Astrocyte (in vitro differentiated cells and primary cell): ENCODE measurements around the gene RSAD1. TPM values are rescaled to one million over a fixed set of nuclear protein-coding genes. Genes with fewer than 3 reads are reported as not detected.

Source experiments
- DNase-seq: peaks from one replicate; pipeline ENCODE4 v3.0.0-alpha.2; 2010; ENCODE audit warnings: low read depth
- FAIRE-seq: peaks from 2 replicates; lab custom pipeline; 2011; peaks lifted over from hg19 to GRCh38; lab: Jason Lieb, UNC
- H2AFZ ChIP-seq: 2 replicates; pipeline ENCODE4 v1.6.0; 2012; ENCODE audit warnings: low read depth, low read length, inconsistent platforms
- H3K27ac ChIP-seq: 2 replicates; pipeline ENCODE4 v1.5.1; 2011; ENCODE audit warnings: low read depth, low read length, inconsistent platforms
- H3K27me3 ChIP-seq: 2 replicates; pipeline ENCODE4 v1.6.0; 2011; ENCODE audit warnings: low read length, inconsistent platforms; ENCODE audit not compliant: insufficient read depth
- H3K36me3 ChIP-seq: 2 replicates; pipeline ENCODE4 v1.5.1; 2011; ENCODE audit warnings: low read length, inconsistent platforms; ENCODE audit not compliant: insufficient read depth
- H3K4me1 ChIP-seq: 2 replicates; pipeline ENCODE4 v1.5.1; 2011; ENCODE audit warnings: low read length, inconsistent platforms; ENCODE audit not compliant: insufficient read depth
- H3K4me2 ChIP-seq: 2 replicates; pipeline ENCODE4 v1.6.0; 2012; ENCODE audit warnings: low read length, inconsistent platforms
- H3K4me3 ChIP-seq: 2 replicates; pipeline ENCODE4 v1.5.1; 2011; ENCODE audit warnings: low read depth, mild to moderate bottlenecking, low read length, inconsistent platforms; ENCODE audit not compliant: insufficient read depth
- H3K79me2 ChIP-seq: 2 replicates; pipeline ENCODE4 v1.6.0; 2012; ENCODE audit warnings: mild to moderate bottlenecking, low read length, inconsistent platforms; ENCODE audit not compliant: insufficient read depth
- H3K9ac ChIP-seq: 2 replicates; pipeline ENCODE4 v1.6.0; 2012; ENCODE audit warnings: mild to moderate bottlenecking, low read length, inconsistent platforms
- H3K9me3 ChIP-seq: 2 replicates; pipeline ENCODE4 v1.5.1; 2012; ENCODE audit warnings: low read depth, mild to moderate bottlenecking, low read length, inconsistent platforms; ENCODE audit not compliant: insufficient read depth
- H4K20me1 ChIP-seq: 2 replicates; pipeline ENCODE4 v1.6.0; 2012; ENCODE audit warnings: low read length, inconsistent platforms; ENCODE audit not compliant: insufficient read depth
- H3K27ac Mint-ChIP-seq: one replicate; pipeline ENCODE4 v1.8.0; 2021; ENCODE audit warnings: mild to moderate bottlenecking, mixed read lengths; ENCODE audit not compliant: unreplicated experiment
- H3K27me3 Mint-ChIP-seq: one replicate; pipeline ENCODE4 v1.8.0; 2021; ENCODE audit warnings: low read depth, mixed read lengths; ENCODE audit not compliant: unreplicated experiment
- H3K36me3 Mint-ChIP-seq: one replicate; pipeline ENCODE4 v1.8.0; 2021; ENCODE audit warnings: low read depth, mixed read lengths; ENCODE audit not compliant: unreplicated experiment
- H3K4me1 Mint-ChIP-seq: one replicate; pipeline ENCODE4 v1.8.0; 2021; ENCODE audit warnings: low read depth, mixed read lengths; ENCODE audit not compliant: unreplicated experiment
- H3K4me3 Mint-ChIP-seq: one replicate; pipeline ENCODE4 v1.8.0; 2021; ENCODE audit warnings: mild to moderate bottlenecking, moderate library complexity, mixed read lengths; ENCODE audit not compliant: unreplicated experiment
- H3K9me3 Mint-ChIP-seq: one replicate; pipeline ENCODE4 v1.8.0; 2021; ENCODE audit warnings: mild to moderate bottlenecking, mixed read lengths; ENCODE audit not compliant: unreplicated experiment
- EZH2 ChIP-seq: IDR thresholded peaks from 2 replicates; pipeline ENCODE4 v1.6.1; 2012; ENCODE audit warnings: mild to moderate bottlenecking, low read length, inconsistent platforms; ENCODE audit not compliant: insufficient read depth
- total RNA-seq: library from RNA; stranded (reverse); gene quantifications from 2 replicates; pipeline ENCODE4 v1.2.1, GENCODE V29; 2021
- TF ChIP-seq, protein P1 (sequence below): IDR thresholded peaks from 2 replicates; pipeline ENCODE4 v1.5.1; 2011; ENCODE audit warnings: low read depth, mild to moderate bottlenecking, inconsistent platforms, low read length, moderate library complexity; ENCODE audit not compliant: insufficient read depth

The RSAD1 gene
- total RNA-seq, 1 donor from 2014 or later: 18.8 TPM

DNA sequence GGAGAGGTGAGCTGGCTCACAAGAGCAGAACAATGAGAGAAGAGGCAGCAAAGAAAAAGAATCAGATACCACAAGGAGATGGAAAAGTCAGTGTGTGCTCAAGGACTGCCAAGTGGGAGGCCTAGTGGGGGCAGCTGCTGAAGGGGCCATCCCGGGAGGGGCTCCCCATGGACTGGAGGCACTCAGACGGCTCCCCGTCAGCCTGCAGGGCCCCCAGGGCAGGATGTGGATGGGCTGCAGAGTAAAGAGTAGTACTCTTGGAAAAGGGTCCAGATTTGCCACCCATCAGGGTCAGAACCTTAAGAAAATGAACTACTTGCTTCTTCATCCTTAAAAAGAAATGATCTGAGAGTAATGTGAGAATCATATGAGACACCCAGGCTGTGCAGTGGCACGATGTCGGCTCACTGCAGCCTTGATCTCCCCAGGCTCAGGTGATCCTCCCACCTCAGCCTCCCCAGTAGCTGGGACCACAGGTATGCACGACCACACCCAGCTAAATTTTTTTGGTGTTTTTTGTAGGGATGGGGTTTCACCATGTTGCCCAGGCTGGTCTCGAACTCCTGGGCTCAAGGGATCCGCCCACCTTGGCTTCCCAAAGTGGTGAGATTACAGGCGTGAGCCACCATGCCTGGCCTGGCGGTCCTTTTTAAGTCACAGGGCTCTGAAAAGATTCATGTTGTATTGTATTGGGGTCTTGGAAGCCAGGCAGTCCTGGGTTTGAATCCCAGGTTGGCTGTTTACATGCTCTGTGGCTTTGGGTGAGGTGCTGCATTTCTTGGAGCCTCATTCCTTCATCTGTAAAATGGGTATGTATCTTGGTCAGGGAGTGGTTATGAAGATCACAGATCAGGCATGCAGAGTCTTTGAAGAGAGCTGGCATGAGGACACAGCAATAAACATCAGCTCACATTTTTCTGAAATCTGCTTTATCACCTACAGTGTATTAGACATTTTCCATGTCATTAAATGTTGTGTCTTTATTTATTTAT is 37.5 kb upstream of the RSAD1 start:
- Histone ChIP-seq H2AFZ (no peak overlapping the region), H4K20me1 (no peaks in the 10 kb centered on the region), H3K27ac (no peak overlapping the region), H3K36me3 (no peaks in the 10 kb centered on the region), H3K4me2 (no peak overlapping the region), H3K9ac (no peak overlapping the region), H3K27me3 (no peaks in the 10 kb centered on the region), H3K9me3 (no peaks in the 10 kb centered on the region), H3K4me3 (no peak overlapping the region), H3K4me1 (no peaks in the 10 kb centered on the region), H3K79me2 (no peaks in the 10 kb centered on the region)
- no peaks in the 10 kb centered on the region for H3K9me3 Mint-ChIP-seq
- peaks cover 2% of the 10 kb centered on the region for H3K4me1 Mint-ChIP-seq
- no peak for FAIRE-seq
- H3K27ac Mint-ChIP-seq: no peak overlapping the region
- DNase-seq: no peak
- no peaks in the 10 kb centered on the region for H3K27me3 Mint-ChIP-seq
- H3K4me3 Mint-ChIP-seq: no peak overlapping the region
- H3K36me3 Mint-ChIP-seq: no peaks in the 10 kb centered on the region
- no peak for TF ChIP-seq EZH2
- TF ChIP-seq, protein P1, sequence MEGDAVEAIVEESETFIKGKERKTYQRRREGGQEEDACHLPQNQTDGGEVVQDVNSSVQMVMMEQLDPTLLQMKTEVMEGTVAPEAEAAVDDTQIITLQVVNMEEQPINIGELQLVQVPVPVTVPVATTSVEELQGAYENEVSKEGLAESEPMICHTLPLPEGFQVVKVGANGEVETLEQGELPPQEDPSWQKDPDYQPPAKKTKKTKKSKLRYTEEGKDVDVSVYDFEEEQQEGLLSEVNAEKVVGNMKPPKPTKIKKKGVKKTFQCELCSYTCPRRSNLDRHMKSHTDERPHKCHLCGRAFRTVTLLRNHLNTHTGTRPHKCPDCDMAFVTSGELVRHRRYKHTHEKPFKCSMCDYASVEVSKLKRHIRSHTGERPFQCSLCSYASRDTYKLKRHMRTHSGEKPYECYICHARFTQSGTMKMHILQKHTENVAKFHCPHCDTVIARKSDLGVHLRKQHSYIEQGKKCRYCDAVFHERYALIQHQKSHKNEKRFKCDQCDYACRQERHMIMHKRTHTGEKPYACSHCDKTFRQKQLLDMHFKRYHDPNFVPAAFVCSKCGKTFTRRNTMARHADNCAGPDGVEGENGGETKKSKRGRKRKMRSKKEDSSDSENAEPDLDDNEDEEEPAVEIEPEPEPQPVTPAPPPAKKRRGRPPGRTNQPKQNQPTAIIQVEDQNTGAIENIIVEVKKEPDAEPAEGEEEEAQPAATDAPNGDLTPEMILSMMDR: no peak

DNA sequence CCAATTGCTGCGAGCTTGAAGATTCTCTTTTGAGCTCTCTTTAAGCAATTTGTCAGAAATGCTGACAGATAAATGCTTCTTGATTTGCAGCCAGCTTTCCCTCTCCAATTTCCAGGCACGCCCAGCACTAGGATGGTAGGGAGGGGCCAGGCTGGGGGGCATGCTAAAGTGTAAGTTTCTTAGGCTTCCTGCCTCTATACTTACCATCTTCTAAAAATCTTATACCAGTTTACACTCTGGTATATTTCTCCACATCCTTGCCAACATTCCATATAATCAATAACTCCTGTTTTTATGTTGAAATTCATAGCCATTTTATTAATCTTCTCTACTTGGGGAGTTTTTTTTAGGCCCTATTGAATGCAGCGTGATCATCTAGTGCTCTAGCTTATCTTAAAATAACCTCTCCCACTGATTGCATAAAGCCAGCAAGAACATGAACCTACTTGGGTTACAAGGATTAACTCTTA is 35.1 kb upstream of the RSAD1 start:
- FAIRE-seq: no peak
- Histone ChIP-seq H2AFZ (no peak overlapping the region), H3K9ac (no peak overlapping the region)

More for the DNA sequence above, 35.1 kb upstream of the RSAD1 start:
- Histone ChIP-seq H3K27me3 (no peaks in the 10 kb centered on the region), H3K27ac (no peak overlapping the region), H3K4me3 (no peak overlapping the region), H3K9me3 (no peaks in the 10 kb centered on the region), H3K36me3 (no peaks in the 10 kb centered on the region), H3K79me2 (no peaks in the 10 kb centered on the region), H3K4me1 (no peaks in the 10 kb centered on the region), H4K20me1 (no peaks in the 10 kb centered on the region), H3K4me2 (no peak overlapping the region)
- H3K27ac Mint-ChIP-seq: no peak overlapping the region
- no peaks in the 10 kb centered on the region for H3K36me3 Mint-ChIP-seq
- no peaks in the 10 kb centered on the region for H3K9me3 Mint-ChIP-seq
- H3K4me3 Mint-ChIP-seq: no peak overlapping the region
- TF ChIP-seq, protein P1: no peak
- TF ChIP-seq EZH2: no peak
- DNase-seq: no peak
- no peaks in the 10 kb centered on the region for H3K27me3 Mint-ChIP-seq
- H3K4me1 Mint-ChIP-seq: peaks cover 2% of the 10 kb centered on the region
